Measurements from ENCODE around the gene RAB5A.
"Not testable (repeated sequence)": the region's sequence is repeated elsewhere in the genome, so short reads cannot be mapped to it uniquely, and the experiment has no call there.

The RAB5A gene, protein sequence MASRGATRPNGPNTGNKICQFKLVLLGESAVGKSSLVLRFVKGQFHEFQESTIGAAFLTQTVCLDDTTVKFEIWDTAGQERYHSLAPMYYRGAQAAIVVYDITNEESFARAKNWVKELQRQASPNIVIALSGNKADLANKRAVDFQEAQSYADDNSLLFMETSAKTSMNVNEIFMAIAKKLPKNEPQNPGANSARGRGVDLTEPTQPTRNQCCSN

DNA sequence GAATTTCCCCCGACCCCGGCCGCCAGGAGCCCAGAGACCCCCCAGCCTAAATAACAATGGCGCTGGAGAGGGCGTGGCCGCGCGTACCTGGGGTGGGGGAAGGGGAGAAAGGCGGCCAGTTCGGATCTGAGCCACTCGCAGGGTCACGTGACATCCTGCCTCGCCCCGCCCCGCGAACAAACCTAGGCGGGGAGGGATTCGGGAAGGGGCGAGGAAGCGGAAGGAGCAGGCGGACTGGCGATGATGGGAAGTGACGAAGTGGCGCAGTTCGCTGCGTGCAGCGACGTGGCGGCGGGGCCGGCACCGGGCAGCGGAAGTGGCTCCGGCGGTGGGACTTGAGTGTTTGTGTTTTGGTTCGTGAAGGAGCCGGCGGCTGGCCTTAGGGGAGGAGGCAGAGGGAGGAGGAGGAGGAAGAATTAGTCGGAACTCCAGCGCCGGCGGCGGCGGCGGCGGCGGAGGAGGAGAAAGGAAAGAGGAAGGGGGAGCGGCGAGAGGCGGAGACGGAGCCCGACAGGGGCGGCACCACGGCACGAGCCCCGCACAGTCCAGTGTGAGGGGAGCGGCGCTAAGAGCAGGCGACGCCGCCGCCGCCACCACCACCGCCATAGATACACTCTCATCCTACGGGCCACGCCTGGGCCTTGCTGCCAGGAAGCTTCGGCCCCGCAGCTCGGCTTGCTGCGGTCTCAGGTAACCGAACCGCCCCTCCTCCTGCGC, at the start of gene RAB5A:
Gene RAB5A, plus strand, starts transcription at position 266 of the 717 bp plus-strand sequence. CDS start 3,802 bp downstream, outside the sequence.
- DNase-seq = peak; percentile 99

DNA sequence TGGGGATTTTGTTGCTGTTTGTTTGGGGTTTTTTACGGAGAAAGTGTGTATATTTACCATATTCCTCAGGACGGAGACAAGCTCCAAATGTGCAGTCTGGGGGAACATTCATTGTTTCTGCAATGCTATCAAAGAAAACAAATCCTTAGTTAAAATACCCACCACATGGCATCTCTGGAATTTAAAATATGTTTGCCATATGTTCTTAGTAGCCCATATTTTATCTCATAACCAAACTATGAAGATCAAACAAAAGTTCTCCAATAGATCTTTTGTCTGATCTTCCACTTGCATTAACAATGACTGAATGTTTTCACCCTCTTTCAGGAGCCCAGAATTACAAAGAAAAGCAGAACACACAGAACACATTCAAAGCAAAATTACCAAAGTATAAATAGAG, 48.2 kb upstream of the RAB5A start:
- no peak for DNase-seq

DNA sequence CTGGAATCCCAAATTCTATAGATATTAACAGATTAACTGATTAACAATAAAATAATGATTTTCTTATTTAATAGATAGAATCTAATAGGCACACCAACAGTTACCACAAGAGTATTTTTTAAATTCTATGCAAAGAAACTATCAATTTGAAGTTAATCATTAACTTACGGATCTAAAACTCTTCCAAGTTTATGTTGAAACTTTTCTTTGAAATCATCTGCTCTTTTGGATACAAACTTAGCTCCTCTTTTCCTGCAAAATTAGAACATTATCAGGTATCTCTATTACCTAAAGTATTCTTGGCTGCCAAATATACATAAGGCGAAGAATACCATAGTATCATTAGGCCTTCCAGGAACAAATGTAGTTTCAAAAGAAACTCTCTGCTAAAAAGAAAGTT, 47.6 kb upstream of the RAB5A start:
- no peak for DNase-seq

DNA sequence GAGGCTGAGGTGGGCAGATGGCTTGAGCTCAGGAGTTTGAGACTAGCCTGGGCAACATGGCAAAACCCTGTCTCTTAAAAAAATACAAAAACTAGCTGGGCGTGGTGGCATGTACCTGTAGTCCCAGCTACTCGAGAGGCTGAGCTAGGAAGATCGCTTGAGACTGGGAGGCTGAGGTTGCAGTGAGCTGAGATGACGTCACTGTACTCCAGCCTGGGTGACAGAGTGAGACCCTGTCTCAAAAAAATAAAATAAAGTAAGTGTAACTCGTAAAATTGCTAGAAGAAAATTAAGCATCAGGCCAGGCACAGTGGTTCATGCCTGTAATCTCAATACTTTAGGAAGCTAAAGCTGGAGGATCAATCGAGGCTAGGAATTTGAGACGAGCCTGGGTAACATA, 47.1 kb upstream of the RAB5A start:
- DNase-seq = not testable (repeated sequence)

DNA sequence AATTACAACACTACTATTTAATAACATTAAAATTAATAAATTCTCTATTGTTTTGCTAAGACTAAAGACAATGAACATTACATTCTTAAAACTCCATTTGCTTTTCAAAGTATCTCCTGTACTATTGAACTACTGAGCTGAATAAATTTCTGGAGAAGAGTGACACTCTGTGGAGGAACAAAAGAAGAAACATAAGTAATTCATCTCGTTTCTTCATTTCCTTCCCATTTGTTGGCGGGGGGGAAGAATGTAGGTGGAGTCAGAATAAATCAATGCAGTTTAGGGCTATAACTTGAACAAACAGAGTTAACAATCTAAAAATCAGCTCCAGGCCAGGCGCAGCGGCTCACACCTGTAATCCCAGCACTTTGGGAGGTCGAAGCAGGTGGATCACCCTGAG, 45.6 kb upstream of the RAB5A start:
- peak; percentile 28 for DNase-seq

DNA sequence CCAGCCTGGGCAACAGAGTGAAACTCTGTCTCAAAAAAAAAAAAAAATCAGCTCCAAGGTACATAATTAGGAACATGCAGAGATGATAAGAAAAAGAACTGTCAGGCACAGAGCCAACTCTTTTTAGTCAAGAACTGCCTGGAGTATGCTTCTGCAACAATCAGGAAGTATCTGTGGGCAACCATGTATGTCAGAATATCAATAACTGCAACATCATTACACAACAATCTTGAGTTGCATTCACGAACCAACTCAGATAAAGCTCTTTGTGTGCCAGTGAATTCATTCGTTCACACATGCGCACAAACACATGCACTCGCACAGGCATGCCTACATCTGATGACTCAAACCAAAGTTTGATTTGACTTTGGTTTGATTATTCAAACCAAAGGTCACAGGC, 45.0 kb upstream of the RAB5A start:
- DNase-seq = peak; percentile 77

DNA sequence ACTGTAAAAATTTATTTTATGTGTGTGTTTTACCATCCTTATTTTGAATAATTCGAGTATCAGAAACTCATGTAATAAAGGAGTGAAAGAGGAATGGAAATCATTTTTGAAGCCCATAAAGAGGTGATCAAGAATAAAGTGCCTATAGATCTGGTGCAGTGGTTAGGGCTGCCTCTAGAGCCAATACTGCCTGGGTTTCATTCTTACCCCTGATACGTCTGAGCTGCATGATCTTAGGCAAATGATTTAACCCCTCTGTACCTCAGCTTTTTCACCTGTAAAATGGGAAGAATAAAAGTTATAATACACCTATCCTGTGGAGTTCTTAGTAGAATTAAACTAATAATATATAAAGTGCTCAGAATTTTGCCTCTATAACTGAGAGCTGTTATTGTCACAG, 43.2 kb upstream of the RAB5A start:
- no peak for DNase-seq

DNA sequence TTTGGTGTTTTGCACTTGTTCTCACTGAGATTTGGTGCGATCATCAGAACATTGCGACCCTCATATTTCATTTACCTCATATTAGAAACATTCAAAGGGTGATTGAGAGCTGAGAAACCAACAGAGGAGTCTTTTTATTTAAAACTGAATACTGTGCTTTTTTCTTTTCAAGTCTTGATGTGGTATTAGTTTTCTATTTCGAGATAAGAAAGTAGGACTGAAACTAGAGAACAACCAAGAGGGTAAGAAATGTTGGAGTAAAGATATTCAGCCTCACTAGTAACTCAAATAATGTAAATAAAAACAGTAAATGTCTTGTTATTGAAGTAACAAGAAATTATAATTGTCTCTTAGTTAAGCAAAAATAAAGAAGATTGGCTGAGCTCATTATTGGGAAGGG, 39.4 kb upstream of the RAB5A start:
- DNase-seq = no peak

DNA sequence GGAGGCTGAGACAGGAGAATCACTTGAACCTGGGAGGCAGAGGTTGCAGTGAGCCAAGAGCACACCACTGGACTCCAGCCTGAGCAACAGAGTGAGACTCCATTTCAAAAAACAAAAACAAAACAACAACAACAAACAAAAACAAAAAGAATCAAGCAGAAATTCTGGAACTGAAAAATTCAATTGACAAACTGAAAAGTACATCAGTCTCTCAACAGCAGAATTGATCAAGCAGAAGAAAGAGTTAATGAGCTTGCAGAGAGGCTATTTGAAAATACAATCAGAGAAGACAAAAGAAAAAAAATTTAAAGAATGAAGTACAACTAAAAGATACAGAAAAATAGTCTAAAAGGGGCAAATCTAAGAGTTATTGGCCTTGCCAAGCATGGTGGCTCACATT, 35.4 kb upstream of the RAB5A start:
- DNase-seq = no peak

DNA sequence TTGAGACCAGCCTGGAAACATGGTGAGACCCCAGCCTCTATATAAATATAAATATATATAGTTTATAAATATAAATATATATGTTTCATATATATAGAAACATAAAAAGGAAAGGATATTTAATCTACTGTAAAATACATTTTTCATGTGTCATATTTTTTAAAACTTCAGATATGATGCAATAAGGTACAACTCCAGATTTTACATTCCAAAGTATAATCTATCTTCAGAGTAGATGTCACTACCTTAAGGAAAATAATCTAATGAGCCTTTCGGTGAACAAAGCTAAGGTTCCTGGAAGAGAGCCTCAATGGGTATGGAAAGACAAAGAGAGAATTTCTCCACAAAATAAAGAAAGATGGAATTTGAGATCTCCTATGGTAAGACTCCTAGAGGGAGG, 29.7 kb upstream of the RAB5A start:
- no peak for DNase-seq

DNA sequence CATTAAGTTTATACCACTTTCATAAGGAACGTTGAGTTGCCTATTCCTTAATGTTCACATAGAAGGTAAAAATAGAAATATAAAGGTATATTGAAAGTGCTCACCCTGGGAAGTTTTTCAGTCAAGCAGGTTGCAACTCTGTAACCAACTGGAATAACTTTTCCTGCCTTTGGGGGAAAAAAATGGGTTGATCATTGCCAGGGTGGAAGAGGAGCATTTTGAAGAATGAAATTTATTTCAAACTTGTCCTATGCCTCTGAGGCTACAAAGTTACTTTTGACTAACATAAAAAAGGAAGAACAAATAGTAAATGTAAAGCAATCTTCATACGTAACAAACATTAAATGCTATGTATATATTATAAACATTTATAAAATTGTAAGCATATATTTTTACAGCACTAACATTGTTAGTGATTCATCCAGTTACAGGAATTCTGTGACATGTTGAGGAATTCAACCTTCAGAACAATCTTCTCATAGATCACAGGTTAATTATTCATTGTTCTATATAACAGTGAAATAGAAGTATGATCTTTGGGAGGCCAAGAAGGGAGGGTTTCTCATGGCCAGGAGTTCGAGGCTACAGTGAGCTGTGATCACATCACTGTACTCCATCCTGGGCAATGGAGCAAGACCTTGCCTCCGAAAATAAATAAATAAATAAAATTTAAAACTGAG, 26.4 kb upstream of the RAB5A start:
- DNase-seq = no peak

DNA sequence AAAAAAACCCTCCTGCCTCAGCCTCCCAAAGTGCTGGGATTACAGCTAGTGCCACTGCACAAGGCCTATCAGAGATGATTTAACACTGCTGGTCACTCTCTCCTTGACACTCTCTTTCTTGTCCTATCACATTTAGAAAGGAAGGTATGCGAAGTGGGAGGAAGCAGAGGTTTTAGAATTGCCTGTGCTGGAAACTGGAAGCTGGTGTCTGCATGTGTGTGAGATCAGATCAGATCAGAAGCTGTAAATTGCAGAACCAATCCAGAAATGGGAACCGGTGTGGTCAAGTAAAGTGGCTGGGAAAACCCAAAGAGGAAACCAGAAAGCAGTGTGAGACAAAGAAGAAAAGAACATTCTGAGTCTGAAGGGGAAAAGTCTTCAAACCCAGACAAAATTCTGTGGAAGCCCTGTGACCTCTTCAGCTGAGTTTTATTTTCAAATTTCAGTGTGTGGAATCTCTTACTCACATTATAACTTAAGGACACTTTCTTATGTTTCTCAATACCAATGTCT, 15.7 kb upstream of the RAB5A start:
- DNase-seq = peak; percentile 90

DNA sequence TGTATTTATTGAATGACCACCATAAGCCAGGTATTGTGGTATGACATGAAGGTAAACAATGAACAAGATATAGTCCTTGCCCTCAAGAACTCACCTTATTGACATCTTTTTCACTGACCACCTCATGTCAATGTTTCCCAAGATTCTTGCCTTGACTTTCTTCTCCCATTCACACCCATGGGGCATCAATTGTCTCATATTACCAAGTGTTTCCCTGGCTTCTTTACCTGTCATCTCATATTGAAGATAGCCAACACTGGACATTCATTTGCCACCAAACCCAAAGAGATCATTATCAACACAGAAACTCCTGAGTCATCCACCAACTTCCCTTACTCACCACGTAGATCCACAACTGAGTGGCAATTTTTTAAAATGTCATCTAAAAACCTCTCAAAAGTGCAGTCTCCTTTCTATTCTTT, 15.1 kb upstream of the RAB5A start:
- peak; percentile 56 for DNase-seq

DNA sequence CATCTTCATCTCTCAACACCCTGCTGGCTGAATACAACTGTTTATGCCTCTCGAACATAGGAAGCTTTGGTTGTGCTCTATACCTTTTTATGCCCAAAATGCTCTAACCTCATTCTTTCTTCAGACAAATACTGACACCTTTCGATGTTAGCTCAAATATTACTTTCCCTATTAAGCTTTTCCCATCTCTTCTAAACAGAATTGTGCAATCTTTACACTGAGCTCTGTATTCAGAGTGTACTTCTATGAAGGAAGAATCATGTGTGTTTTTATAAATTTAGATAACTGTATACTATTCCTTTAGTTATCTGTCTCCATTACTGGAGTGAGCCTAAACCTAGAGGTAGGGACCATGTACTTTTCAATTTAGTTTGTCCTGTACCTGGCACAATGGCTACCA, 14.5 kb upstream of the RAB5A start:
- DNase-seq = no peak

DNA sequence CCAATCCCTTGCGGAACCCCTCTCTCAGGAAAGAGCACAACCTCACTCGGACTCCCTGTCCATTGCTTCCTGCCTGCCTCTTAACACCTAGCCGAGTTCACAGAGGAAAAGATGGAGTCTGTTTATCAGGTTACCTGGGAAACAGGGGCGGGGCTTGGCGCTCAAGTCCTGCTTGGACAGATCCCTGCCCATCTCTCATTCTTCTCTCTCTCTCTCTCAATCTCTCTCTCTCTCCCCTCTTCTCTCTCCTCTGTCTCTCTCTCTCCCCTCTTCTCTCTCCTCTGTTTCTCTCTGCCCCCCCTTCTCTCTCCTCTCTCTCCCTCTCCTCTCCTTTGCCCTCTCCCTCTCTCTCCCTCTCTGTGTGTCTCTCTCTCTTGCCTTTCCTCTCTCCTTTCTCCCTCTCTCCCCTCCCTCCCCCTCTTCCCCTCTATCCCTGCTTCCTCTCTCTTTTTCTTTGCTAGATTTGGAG, 12.8 kb upstream of the RAB5A start, which contains the start of gene EFHB:
Gene EFHB, minus strand, starts transcription at position 120 of the 469 bp plus-strand sequence. CDS start 199 bp downstream, outside the sequence.
- DNase-seq = peak; percentile 26

DNA sequence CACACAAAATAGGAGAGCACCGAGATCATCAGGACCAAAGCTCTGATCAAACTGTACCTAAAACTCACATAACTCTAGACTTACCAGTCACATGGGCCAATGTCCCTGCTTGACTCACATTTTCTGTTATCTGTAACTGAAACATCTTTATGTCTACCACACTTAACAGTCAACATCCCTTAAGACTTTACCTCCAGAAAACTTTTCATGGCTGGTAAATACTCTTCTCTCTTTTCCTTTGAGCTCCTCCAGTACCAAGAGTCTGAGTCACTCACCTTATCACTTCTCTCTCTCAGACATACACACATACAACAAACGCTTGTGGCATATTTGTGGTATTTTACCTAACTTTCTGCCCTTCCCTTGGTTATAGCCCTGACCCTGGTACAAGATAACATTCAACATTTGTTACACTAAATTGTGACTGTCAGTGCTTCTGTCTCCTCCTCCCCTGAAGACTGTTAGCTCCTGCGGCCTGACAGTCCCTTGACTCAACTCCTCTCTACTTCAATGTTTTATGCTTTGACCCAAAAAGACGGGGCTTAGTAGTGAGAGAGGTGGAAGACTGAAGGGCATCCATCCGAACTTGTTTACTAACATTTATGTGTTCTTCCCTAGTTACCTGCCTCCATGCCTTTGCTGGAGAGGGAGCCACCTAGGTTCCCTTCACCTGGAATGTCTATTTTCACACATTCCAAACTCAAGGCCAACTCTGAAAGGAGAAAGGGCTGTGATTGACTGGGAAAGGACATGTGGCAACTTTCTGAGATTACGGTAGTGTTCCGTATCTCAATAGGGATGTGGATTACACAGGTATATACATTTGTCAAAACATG, 9.2 kb upstream of the RAB5A start:
- peak; percentile 79 for DNase-seq

DNA sequence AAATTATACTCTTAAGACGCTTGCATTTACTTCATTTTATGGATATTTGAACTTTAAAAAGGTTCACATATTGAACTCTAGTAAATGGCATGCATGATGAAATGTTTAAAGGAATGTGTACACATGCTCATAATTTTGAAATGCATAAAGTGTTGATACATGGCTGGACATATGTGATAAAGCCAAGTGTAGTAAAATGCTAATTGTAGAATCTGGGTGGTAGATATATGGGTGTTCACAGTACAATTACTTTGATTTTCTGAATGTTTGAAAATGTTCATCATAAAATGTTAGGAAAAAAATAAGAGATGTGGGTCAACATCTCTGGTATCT, 8.6 kb upstream of the RAB5A start:
- DNase-seq = no peak

DNA sequence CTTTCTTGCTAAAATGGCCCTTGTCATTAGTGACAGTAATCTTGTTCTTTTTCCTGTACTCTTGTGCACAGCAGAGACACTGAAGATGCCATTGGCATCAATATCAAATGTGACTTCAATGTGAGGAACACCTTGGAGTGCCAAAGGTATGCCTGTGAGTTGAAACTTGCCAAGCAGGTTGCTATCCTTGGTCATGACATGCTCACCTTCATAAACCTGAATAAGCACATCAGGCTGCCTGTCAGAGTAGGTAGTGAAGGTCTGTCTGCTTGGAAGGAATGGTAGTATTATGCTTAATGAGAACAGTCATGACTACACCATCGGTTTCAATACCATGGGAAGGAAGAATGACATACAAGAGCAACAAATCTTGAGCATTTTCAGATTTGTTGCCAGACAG, 6.3 kb upstream of the RAB5A start:
- DNase-seq = no peak

DNA sequence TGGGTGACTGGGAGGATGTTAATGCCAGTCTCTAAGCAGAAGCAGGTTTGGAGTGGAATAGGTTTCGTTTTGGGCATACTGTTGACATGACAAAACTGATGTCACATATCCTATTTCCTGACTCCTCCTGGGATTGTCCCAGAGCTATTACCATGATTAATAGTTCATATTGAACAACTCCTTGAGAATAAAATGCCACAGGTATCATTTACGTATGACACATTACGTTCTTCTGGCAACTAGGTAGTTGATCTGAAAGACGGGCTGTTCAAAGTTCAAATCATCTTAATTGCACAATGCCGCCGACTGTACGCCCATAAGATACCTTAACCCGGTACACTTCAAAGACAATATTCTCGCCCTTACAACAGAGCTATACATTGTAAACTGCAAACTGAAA, 1.4 kb upstream of the RAB5A start:
- no peak for DNase-seq

DNA sequence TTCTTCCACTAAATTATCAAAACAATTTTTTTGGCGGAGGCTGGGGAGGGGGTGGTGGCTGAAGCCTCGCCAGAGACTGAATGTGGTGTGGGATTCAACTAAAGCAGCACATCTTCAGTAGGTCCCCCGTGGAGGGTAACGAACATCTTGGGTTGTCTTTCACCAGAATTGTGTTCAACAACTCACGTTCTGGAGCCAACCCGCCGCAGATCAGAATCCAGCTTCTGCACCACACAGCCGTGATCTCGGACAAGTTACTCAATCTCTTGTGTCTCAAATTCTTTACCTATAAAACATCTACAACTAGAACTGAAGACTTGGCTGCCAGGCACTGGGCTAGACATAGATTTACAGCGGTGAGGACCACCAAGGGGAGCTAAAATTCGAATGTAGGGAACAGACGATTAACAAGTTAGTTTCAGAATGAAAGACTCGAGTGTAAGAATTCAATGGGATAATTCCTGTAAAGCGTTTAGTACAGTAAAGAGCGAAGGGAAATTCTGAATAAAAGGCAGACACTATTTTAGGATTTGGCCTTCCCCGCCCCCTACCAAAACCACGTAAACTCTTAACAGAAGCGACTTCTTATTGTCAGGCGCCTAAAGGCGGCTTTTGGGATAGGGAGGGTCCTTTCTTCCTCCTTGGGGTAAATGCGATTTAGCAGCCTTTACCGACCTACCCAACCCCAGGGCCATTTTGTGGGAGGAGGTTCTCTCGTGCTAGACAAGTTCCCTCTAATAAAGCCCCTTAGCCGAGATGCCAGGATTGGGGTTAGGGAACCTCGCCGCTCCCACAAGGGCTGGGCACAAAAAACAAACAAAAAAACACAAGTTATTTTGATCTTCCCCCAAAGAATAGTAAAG, 697 bp upstream of the RAB5A start:
- DNase-seq = peak; percentile 74

DNA sequence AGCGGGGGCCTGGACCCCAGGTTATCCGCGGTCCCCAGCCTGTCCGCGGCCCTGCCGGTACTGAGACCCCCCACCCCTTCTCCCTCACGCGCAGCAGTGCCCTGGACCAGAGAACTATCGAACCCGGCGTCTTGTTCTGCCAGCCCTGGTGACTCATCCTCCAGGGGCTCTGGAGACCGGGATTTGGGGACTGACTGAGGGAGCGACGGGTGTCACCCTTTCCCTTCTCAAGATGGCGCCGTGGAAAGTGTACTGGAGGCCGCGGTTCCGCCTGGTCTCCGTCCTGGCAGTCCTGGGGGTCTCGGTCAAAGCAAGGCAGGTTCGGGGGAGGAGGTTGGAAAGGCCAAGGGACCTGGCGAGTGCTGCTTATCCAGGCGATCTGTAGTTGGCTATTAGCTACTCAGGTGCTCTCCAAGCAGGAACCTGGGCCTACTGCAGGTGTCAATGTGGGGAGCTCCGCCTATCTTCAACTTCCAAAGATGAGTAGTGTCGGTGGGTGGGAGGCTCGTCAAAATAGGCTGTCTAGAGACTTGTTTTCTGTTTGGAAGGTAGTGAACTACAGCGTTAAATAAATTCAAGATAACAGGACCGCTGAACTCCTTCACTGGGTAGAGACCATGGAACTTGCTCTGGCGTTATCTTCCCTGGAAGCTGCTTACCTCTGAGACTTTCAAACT, 790 bp downstream of the RAB5A start:
- DNase-seq = peak; percentile 78
